ENCODE results near the gene COQ9.

COQ9 gene

GRCh38 chr16:57504491-57504890 is 57.2 kb downstream of the COQ9 start:
- Histone ChIP-seq H3K9ac (ENCODE audit: low read depth, low read length) (no peak overlapping the region), H3K36me3 (ENCODE audit: control insufficient read depth, insufficient read depth, low read length) (no peaks in the 10 kb centered on the region), H3K4me1 (ENCODE audit: control insufficient read depth, insufficient read depth, low read length) (peaks cover 10% of the 10 kb centered on the region), H3K27me3 (ENCODE audit: control insufficient read depth, insufficient read depth, low read length) (no peaks in the 10 kb centered on the region), H3K27ac (ENCODE audit: low read depth, low read length) (no peak overlapping the region), H3K4me3 (ENCODE audit: low read depth, low read length) (no peak overlapping the region), H3K9me3 (ENCODE audit: control insufficient read depth, insufficient read depth, low read length) (no peaks in the 10 kb centered on the region)

GRCh38 chr16:57505169-57505568 is 57.9 kb downstream of the COQ9 start:
- peaks cover 10% of the 10 kb centered on the region for H3K4me1 ChIP-seq (ENCODE audit: control insufficient read depth, insufficient read depth, low read length)
- H3K27ac ChIP-seq (ENCODE audit: low read depth, low read length), result no peak overlapping the region
- H3K27me3 ChIP-seq (ENCODE audit: control insufficient read depth, insufficient read depth, low read length), result no peaks in the 10 kb centered on the region
- H3K9me3 ChIP-seq (ENCODE audit: control insufficient read depth, insufficient read depth, low read length), result no peaks in the 10 kb centered on the region
- H3K36me3 ChIP-seq (ENCODE audit: control insufficient read depth, insufficient read depth, low read length), result no peaks in the 10 kb centered on the region
- H3K4me3 ChIP-seq (ENCODE audit: low read depth, low read length), result no peak overlapping the region
- H3K9ac ChIP-seq (ENCODE audit: low read depth, low read length), result no peak overlapping the region

- Histone ChIP-seq H3K9ac (ENCODE audit: low read depth, low read length) (no peak overlapping the region), H3K36me3 (ENCODE audit: control insufficient read depth, insufficient read depth, low read length) (no peaks in the 10 kb centered on the region), H3K27me3 (ENCODE audit: control insufficient read depth, insufficient read depth, low read length) (no peaks in the 10 kb centered on the region), H3K27ac (ENCODE audit: low read depth, low read length) (no peak overlapping the region), H3K4me1 (ENCODE audit: control insufficient read depth, insufficient read depth, low read length) (peaks cover 10% of the 10 kb centered on the region), H3K9me3 (ENCODE audit: control insufficient read depth, insufficient read depth, low read length) (no peaks in the 10 kb centered on the region), H3K4me3 (ENCODE audit: low read depth, low read length) (no peak overlapping the region)
Observed at GRCh38 chr16:57507136-57508034, 60.1 kb downstream of the COQ9 start.

GRCh38 chr16:57508035-57508425 is 60.8 kb downstream of the COQ9 start:
- Histone ChIP-seq H3K36me3 (ENCODE audit: control insufficient read depth, insufficient read depth, low read length) (no peaks in the 10 kb centered on the region), H3K27ac (ENCODE audit: low read depth, low read length) (no peak overlapping the region), H3K9me3 (ENCODE audit: control insufficient read depth, insufficient read depth, low read length) (no peaks in the 10 kb centered on the region), H3K27me3 (ENCODE audit: control insufficient read depth, insufficient read depth, low read length) (no peaks in the 10 kb centered on the region), H3K4me1 (ENCODE audit: control insufficient read depth, insufficient read depth, low read length) (peaks cover 10% of the 10 kb centered on the region), H3K9ac (ENCODE audit: low read depth, low read length) (no peak overlapping the region), H3K4me3 (ENCODE audit: low read depth, low read length) (no peak overlapping the region)

- Histone ChIP-seq H3K36me3 (ENCODE audit: control insufficient read depth, insufficient read depth, low read length) (no peaks in the 10 kb centered on the region), H3K27ac (ENCODE audit: low read depth, low read length) (peak overlapping the region; percentile 25), H3K4me3 (ENCODE audit: low read depth, low read length) (no peak overlapping the region), H3K27me3 (ENCODE audit: control insufficient read depth, insufficient read depth, low read length) (no peaks in the 10 kb centered on the region), H3K9me3 (ENCODE audit: control insufficient read depth, insufficient read depth, low read length) (no peaks in the 10 kb centered on the region), H3K9ac (ENCODE audit: low read depth, low read length) (no peak overlapping the region), H3K4me1 (ENCODE audit: control insufficient read depth, insufficient read depth, low read length) (peaks cover 10% of the 10 kb centered on the region)
Observed at GRCh38 chr16:57509231-57509923, 62.1 kb downstream of the COQ9 start.

GRCh38 chr16:57510016-57510871 is 63.0 kb downstream of the COQ9 start:
- H3K36me3 ChIP-seq (ENCODE audit: control insufficient read depth, insufficient read depth, low read length), result no peaks in the 10 kb centered on the region
- peak overlapping the region; percentile 47 for H3K27ac ChIP-seq (ENCODE audit: low read depth, low read length)
- no peaks in the 10 kb centered on the region for H3K27me3 ChIP-seq (ENCODE audit: control insufficient read depth, insufficient read depth, low read length)
- H3K4me1 ChIP-seq (ENCODE audit: control insufficient read depth, insufficient read depth, low read length), result peaks cover 10% of the 10 kb centered on the region
- no peaks in the 10 kb centered on the region for H3K9me3 ChIP-seq (ENCODE audit: control insufficient read depth, insufficient read depth, low read length)
- H3K9ac ChIP-seq (ENCODE audit: low read depth, low read length), result no peak overlapping the region; the same call in 1 of the 2 replicates
- no peak overlapping the region for H3K4me3 ChIP-seq (ENCODE audit: low read depth, low read length)
